ENCODE measurements around the gene GFY.
A peak's percentile ranks its signal among the peaks of the same experiment; 100 is the strongest.

The GFY gene

GRCh38 chr19:49436381-49437017 lies 11.3 kb downstream of the GFY start:
- no peak overlapping the region for H3K4me3 ChIP-seq (ENCODE audit: insufficient read depth, low read depth, low read length, poor library complexity, severe bottlenecking)
- H3K36me3 ChIP-seq (ENCODE audit: control insufficient read depth, insufficient read depth, low read length): no peaks in the 10 kb centered on the region
- H3K27ac ChIP-seq (ENCODE audit: insufficient read depth, low read length, poor library complexity, severe bottlenecking): no peak overlapping the region
- H3K27me3 ChIP-seq (replicated peaks; ENCODE audit: control insufficient read depth, insufficient read depth, low read length, poor library complexity, severe bottlenecking): peaks cover 80% of the 10 kb centered on the region
- peaks cover 28% of the 10 kb centered on the region for H3K4me1 ChIP-seq (ENCODE audit: control insufficient read depth, insufficient read depth, low read length, poor library complexity, severe bottlenecking)
- H3K9me3 ChIP-seq (ENCODE audit: control insufficient read depth, low read length): no peaks in the 10 kb centered on the region
- DNase-seq: peak in 2 of 3 donors; percentile 37 to 43

GRCh38 chr19:49437231-49437630 lies 12.0 kb downstream of the GFY start:
- Histone ChIP-seq H3K27me3 (replicated peaks; ENCODE audit: control insufficient read depth, insufficient read depth, low read length, poor library complexity, severe bottlenecking) (peaks cover 80% of the 10 kb centered on the region), H3K9me3 (ENCODE audit: control insufficient read depth, low read length) (no peaks in the 10 kb centered on the region), H3K4me1 (ENCODE audit: control insufficient read depth, insufficient read depth, low read length, poor library complexity, severe bottlenecking) (peaks cover 27% of the 10 kb centered on the region), H3K36me3 (ENCODE audit: control insufficient read depth, insufficient read depth, low read length) (no peaks in the 10 kb centered on the region), H3K4me3 (ENCODE audit: insufficient read depth, low read depth, low read length, poor library complexity, severe bottlenecking) (no peak overlapping the region), H3K27ac (ENCODE audit: insufficient read depth, low read length, poor library complexity, severe bottlenecking) (no peak overlapping the region)
- DNase-seq: no peak

GRCh38 chr19:49438261-49438660 lies 13.1 kb downstream of the GFY start:
- Histone ChIP-seq H3K4me1 (ENCODE audit: control insufficient read depth, insufficient read depth, low read length, poor library complexity, severe bottlenecking) (peaks cover 28% of the 10 kb centered on the region), H3K4me3 (ENCODE audit: insufficient read depth, low read depth, low read length, poor library complexity, severe bottlenecking) (no peak overlapping the region), H3K27me3 (replicated peaks; ENCODE audit: control insufficient read depth, insufficient read depth, low read length, poor library complexity, severe bottlenecking) (peaks cover 73% of the 10 kb centered on the region), H3K27ac (ENCODE audit: insufficient read depth, low read length, poor library complexity, severe bottlenecking) (no peak overlapping the region), H3K36me3 (ENCODE audit: control insufficient read depth, insufficient read depth, low read length) (no peaks in the 10 kb centered on the region), H3K9me3 (ENCODE audit: control insufficient read depth, low read length) (no peaks in the 10 kb centered on the region)
- DNase-seq: no peak

- Histone ChIP-seq H3K27ac (ENCODE audit: insufficient read depth, low read length, poor library complexity, severe bottlenecking) (no peak overlapping the region), H3K4me1 (ENCODE audit: control insufficient read depth, insufficient read depth, low read length, poor library complexity, severe bottlenecking) (peaks cover 25% of the 10 kb centered on the region), H3K27me3 (replicated peaks; ENCODE audit: control insufficient read depth, insufficient read depth, low read length, poor library complexity, severe bottlenecking) (peaks cover 59% of the 10 kb centered on the region), H3K9me3 (ENCODE audit: control insufficient read depth, low read length) (no peaks in the 10 kb centered on the region), H3K4me3 (ENCODE audit: insufficient read depth, low read depth, low read length, poor library complexity, severe bottlenecking) (no peak overlapping the region), H3K36me3 (ENCODE audit: control insufficient read depth, insufficient read depth, low read length) (no peaks in the 10 kb centered on the region)
- no peak for DNase-seq
Observed at GRCh38 chr19:49439836-49440235, 14.6 kb downstream of the GFY start.

GRCh38 chr19:49440439-49441209 lies 15.4 kb downstream of the GFY start:
- H3K27me3 ChIP-seq (replicated peaks; ENCODE audit: control insufficient read depth, insufficient read depth, low read length, poor library complexity, severe bottlenecking): peaks cover 59% of the 10 kb centered on the region
- no peak overlapping the region for H3K27ac ChIP-seq (ENCODE audit: insufficient read depth, low read length, poor library complexity, severe bottlenecking)
- no peaks in the 10 kb centered on the region for H3K36me3 ChIP-seq (ENCODE audit: control insufficient read depth, insufficient read depth, low read length)
- no peak for DNase-seq
- H3K4me1 ChIP-seq (ENCODE audit: control insufficient read depth, insufficient read depth, low read length, poor library complexity, severe bottlenecking): peaks cover 25% of the 10 kb centered on the region
- H3K9me3 ChIP-seq (ENCODE audit: control insufficient read depth, low read length): no peaks in the 10 kb centered on the region
- H3K4me3 ChIP-seq (ENCODE audit: insufficient read depth, low read depth, low read length, poor library complexity, severe bottlenecking): no peak overlapping the region

GRCh38 chr19:49441210-49441959 lies 16.2 kb downstream of the GFY start, which contains the start of gene SLC17A7:
Gene SLC17A7, minus strand, starts transcription at chr19:49441527. Its CDS starts 148 bp downstream, at chr19:49441379.
- H3K27ac ChIP-seq (ENCODE audit: insufficient read depth, low read length, poor library complexity, severe bottlenecking): no peak within 1 kb of the TSS
- DNase-seq: peak; percentile 21 to 44 (median 31)
- no peak within 1 kb of the TSS for H3K4me3 ChIP-seq (ENCODE audit: insufficient read depth, low read depth, low read length, poor library complexity, severe bottlenecking)
- H3K9me3 ChIP-seq (ENCODE audit: control insufficient read depth, low read length): no peaks in the 10 kb centered on the region
- H3K36me3 ChIP-seq (ENCODE audit: control insufficient read depth, insufficient read depth, low read length): no peaks in the 10 kb centered on the region
- H3K27me3 ChIP-seq (replicated peaks; ENCODE audit: control insufficient read depth, insufficient read depth, low read length, poor library complexity, severe bottlenecking): peaks cover 52% of the 10 kb centered on the region
- H3K4me1 ChIP-seq (ENCODE audit: control insufficient read depth, insufficient read depth, low read length, poor library complexity, severe bottlenecking): peaks cover 22% of the 10 kb centered on the region

GRCh38 chr19:49441960-49442350 lies 16.8 kb downstream of the GFY start:
- Histone ChIP-seq H3K9me3 (ENCODE audit: control insufficient read depth, low read length) (no peaks in the 10 kb centered on the region), H3K4me1 (ENCODE audit: control insufficient read depth, insufficient read depth, low read length, poor library complexity, severe bottlenecking) (peaks cover 19% of the 10 kb centered on the region), H3K27me3 (replicated peaks; ENCODE audit: control insufficient read depth, insufficient read depth, low read length, poor library complexity, severe bottlenecking) (peaks cover 46% of the 10 kb centered on the region), H3K27ac (ENCODE audit: insufficient read depth, low read length, poor library complexity, severe bottlenecking) (no peak overlapping the region), H3K36me3 (ENCODE audit: control insufficient read depth, insufficient read depth, low read length) (peaks cover 3% of the 10 kb centered on the region), H3K4me3 (ENCODE audit: insufficient read depth, low read depth, low read length, poor library complexity, severe bottlenecking) (no peak overlapping the region)
- no peak for DNase-seq

GRCh38 chr19:49442354-49442753 lies 17.2 kb downstream of the GFY start:
- peaks cover 7% of the 10 kb centered on the region for H3K36me3 ChIP-seq (ENCODE audit: control insufficient read depth, insufficient read depth, low read length)
- DNase-seq: no peak
- H3K27me3 ChIP-seq (replicated peaks; ENCODE audit: control insufficient read depth, insufficient read depth, low read length, poor library complexity, severe bottlenecking): peaks cover 45% of the 10 kb centered on the region
- H3K9me3 ChIP-seq (ENCODE audit: control insufficient read depth, low read length): no peaks in the 10 kb centered on the region
- H3K4me1 ChIP-seq (ENCODE audit: control insufficient read depth, insufficient read depth, low read length, poor library complexity, severe bottlenecking): peaks cover 19% of the 10 kb centered on the region
- no peak overlapping the region for H3K4me3 ChIP-seq (ENCODE audit: insufficient read depth, low read depth, low read length, poor library complexity, severe bottlenecking)
- no peak overlapping the region for H3K27ac ChIP-seq (ENCODE audit: insufficient read depth, low read length, poor library complexity, severe bottlenecking)

GRCh38 chr19:49442771-49443365 lies 17.7 kb downstream of the GFY start:
- Histone ChIP-seq H3K4me1 (ENCODE audit: control insufficient read depth, insufficient read depth, low read length, poor library complexity, severe bottlenecking) (peaks cover 19% of the 10 kb centered on the region), H3K4me3 (ENCODE audit: insufficient read depth, low read depth, low read length, poor library complexity, severe bottlenecking) (peak overlapping the region; percentile 60), H3K27ac (ENCODE audit: insufficient read depth, low read length, poor library complexity, severe bottlenecking) (no peak overlapping the region), H3K27me3 (replicated peaks; ENCODE audit: control insufficient read depth, insufficient read depth, low read length, poor library complexity, severe bottlenecking) (peaks cover 45% of the 10 kb centered on the region), H3K9me3 (ENCODE audit: control insufficient read depth, low read length) (no peaks in the 10 kb centered on the region), H3K36me3 (ENCODE audit: control insufficient read depth, insufficient read depth, low read length) (peaks cover 10% of the 10 kb centered on the region)
- peak; percentile 22 to 53 (median 29) for DNase-seq
